Measurements from ENCODE around the gene P2RX6. TPM values are rescaled to one million over a fixed set of nuclear protein-coding genes. Genes with fewer than 3 reads are reported as not detected.

The P2RX6 gene
- total and polyA plus RNA-seq, 4 donors = 0.05 to 0.59 (median 0.33) TPM

- Histone ChIP-seq H3K27ac (ENCODE audit: low read depth in 1 of 2, low read length in 2 of 2) (no peak overlapping the region), H3K4me1 (ENCODE audit: control insufficient read depth in 4 of 4, insufficient read depth in 4 of 4, low read length in 3 of 4) (peaks cover 9 to 30% (median 23%) of the 10 kb centered on the region in 4 donors), H3K9ac (ENCODE audit: low read depth in 1 of 2, low read length in 2 of 2) (no peak overlapping the region), H3K9me3 (ENCODE audit: control insufficient read depth in 4 of 4, low read length in 3 of 4) (no peaks in the 10 kb centered on the region), H3K4me3 (ENCODE audit: low read depth in 1 of 3, low read length in 3 of 3) (no peak overlapping the region), H3K27me3 (ENCODE audit: control insufficient read depth in 4 of 4, insufficient read depth in 4 of 4, low read length in 3 of 4) (no peaks in the 10 kb centered on the region), H3K36me3 (ENCODE audit: control insufficient read depth in 4 of 4, insufficient read depth in 3 of 4, low read depth in 1 of 4, low read length in 3 of 4) (peaks cover 0 to 40% (median 2%) of the 10 kb centered on the region in 4 donors)
- no peak for DNase-seq (ENCODE audit: low spot score)
- TF ChIP-seq SP1 (IDR thresholded peaks at IDR 0.05) = no peak
- TF ChIP-seq, protein P1, sequence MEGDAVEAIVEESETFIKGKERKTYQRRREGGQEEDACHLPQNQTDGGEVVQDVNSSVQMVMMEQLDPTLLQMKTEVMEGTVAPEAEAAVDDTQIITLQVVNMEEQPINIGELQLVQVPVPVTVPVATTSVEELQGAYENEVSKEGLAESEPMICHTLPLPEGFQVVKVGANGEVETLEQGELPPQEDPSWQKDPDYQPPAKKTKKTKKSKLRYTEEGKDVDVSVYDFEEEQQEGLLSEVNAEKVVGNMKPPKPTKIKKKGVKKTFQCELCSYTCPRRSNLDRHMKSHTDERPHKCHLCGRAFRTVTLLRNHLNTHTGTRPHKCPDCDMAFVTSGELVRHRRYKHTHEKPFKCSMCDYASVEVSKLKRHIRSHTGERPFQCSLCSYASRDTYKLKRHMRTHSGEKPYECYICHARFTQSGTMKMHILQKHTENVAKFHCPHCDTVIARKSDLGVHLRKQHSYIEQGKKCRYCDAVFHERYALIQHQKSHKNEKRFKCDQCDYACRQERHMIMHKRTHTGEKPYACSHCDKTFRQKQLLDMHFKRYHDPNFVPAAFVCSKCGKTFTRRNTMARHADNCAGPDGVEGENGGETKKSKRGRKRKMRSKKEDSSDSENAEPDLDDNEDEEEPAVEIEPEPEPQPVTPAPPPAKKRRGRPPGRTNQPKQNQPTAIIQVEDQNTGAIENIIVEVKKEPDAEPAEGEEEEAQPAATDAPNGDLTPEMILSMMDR (IDR thresholded peaks at IDR 0.05; ENCODE audit: low read depth, low read length, missing input control) = no peak
- no peak for TF ChIP-seq FOXA1 (IDR thresholded peaks at IDR 0.05)
- no peak for TF ChIP-seq EGR1 (IDR thresholded peaks at IDR 0.05; ENCODE audit: low read depth in 2 of 2)
- TF ChIP-seq YY1 (IDR thresholded peaks at IDR 0.05) = no peak
- TF ChIP-seq NR2F2 (IDR thresholded peaks at IDR 0.05) = no peak
- TF ChIP-seq HNF4A (conservative IDR thresholded peaks at IDR 0.05) = no peak
- no peak for TF ChIP-seq HNF4G (IDR thresholded peaks at IDR 0.05)
- no peak for TF ChIP-seq JUND (IDR thresholded peaks at IDR 0.05)
- TF ChIP-seq FOXA2 (IDR thresholded peaks at IDR 0.05) = no peak
- TF ChIP-seq, protein P2, sequence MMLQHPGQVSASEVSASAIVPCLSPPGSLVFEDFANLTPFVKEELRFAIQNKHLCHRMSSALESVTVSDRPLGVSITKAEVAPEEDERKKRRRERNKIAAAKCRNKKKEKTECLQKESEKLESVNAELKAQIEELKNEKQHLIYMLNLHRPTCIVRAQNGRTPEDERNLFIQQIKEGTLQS (IDR thresholded peaks at IDR 0.05) = no peak
- no peak for TF ChIP-seq RXRA (IDR thresholded peaks at IDR 0.05)
- no peak for TF ChIP-seq REST (IDR thresholded peaks at IDR 0.05)
- TF ChIP-seq TAF1 (conservative IDR thresholded peaks at IDR 0.05) = no peak
- 81% methylated on average over 7 of the region's 7 CpGs for WGBS
Observed at GRCh38 chr22:20998411-20999336, 16.3 kb upstream of the P2RX6 start.

GRCh38 chr22:20999350-21000206, 15.4 kb upstream of the P2RX6 start:
- WGBS = 95% methylated on average over 27 of the region's 27 CpGs

More at GRCh38 chr22:20999350-21000206, 15.4 kb upstream of the P2RX6 start:
- no peak for DNase-seq (ENCODE audit: low spot score)
- H3K27ac ChIP-seq (ENCODE audit: low read depth in 1 of 2, low read length in 2 of 2) = no peak overlapping the region
- H3K27me3 ChIP-seq (ENCODE audit: control insufficient read depth in 4 of 4, insufficient read depth in 4 of 4, low read length in 3 of 4) = no peaks in the 10 kb centered on the region
- H3K4me3 ChIP-seq (ENCODE audit: low read depth in 1 of 3, low read length in 3 of 3) = no peak overlapping the region
- TF ChIP-seq YY1 (IDR thresholded peaks at IDR 0.05) (no peak), SP1 (IDR thresholded peaks at IDR 0.05) (no peak), NR2F2 (IDR thresholded peaks at IDR 0.05) (no peak)
- TF ChIP-seq, protein P2 (IDR thresholded peaks at IDR 0.05) = no peak
- no peak overlapping the region for H3K9ac ChIP-seq (ENCODE audit: low read depth in 1 of 2, low read length in 2 of 2)
- H3K4me1 ChIP-seq (ENCODE audit: control insufficient read depth in 4 of 4, insufficient read depth in 4 of 4, low read length in 3 of 4) = peaks cover 12 to 30% (median 23%) of the 10 kb centered on the region in 4 donors
- H3K36me3 ChIP-seq (ENCODE audit: control insufficient read depth in 4 of 4, insufficient read depth in 3 of 4, low read depth in 1 of 4, low read length in 3 of 4) = peaks cover 0 to 35% (median 2%) of the 10 kb centered on the region in 4 donors
- H3K9me3 ChIP-seq (ENCODE audit: control insufficient read depth in 4 of 4, low read length in 3 of 4) = no peaks in the 10 kb centered on the region
